ENCODE results near the gene GRIP2. TPM values are rescaled to one million over a fixed set of nuclear protein-coding genes. Genes with fewer than 3 reads are reported as not detected.

GRIP2 gene
- total and polyA plus RNA-seq, 9 of the 15 experiments (the other 6 are each of a cell fraction or from before 2014, with no cell fraction given): 0.01 TPM; not detected in 7

GRCh38 chr3:14531856-14532395 lies 8.2 kb downstream of the GRIP2 start:
- ATAC-seq (no peak), DNase-seq (ENCODE audit: extremely low read depth in 1 of 4, low spot score in 3 of 4) (no peak), FAIRE-seq (no peak)
- Histone ChIP-seq H3K9me3 (replicated peaks; ENCODE audit: control insufficient read depth, insufficient read depth, low read depth, low read length) (no peaks in the 10 kb centered on the region), H4K20me1 (replicated peaks; ENCODE audit: control insufficient read depth, insufficient read depth, low read length) (no peaks in the 10 kb centered on the region), H3K9me1 (ENCODE audit: control insufficient read depth, insufficient read depth, low read length) (no peaks in the 10 kb centered on the region), H3K4me3 (no peak overlapping the region), H3K4me1 (replicated peaks in 1 of 2; ENCODE audit: control insufficient read depth in 2 of 2, insufficient read depth in 2 of 2, low read length in 2 of 2) (peaks cover 11 to 16% of the 10 kb centered on the region in 2 experiments), H3K4me2 (ENCODE audit: insufficient read depth, low read length) (no peak overlapping the region), H2AFZ (ENCODE audit: low read depth, low read length) (peak overlapping the region; percentile 75; the same call in 1 of the 2 replicates), H3K36me3 (ENCODE audit: control insufficient read depth, insufficient read depth, low read length) (no peaks in the 10 kb centered on the region), H3K79me2 (ENCODE audit: control insufficient read depth, insufficient read depth, low read length) (no peaks in the 10 kb centered on the region), H3K27ac (ENCODE audit: extremely low read depth, low read depth, low read length) (no peak overlapping the region), H3K27me3 (ENCODE audit: control insufficient read depth in 2 of 2, insufficient read depth in 2 of 2, low read length in 2 of 2) (peaks cover 7 to 11% of the 10 kb centered on the region in 2 experiments; a peak in 2 of 5 replicates), H3K9ac (ENCODE audit: insufficient read depth in 1 of 2, low read depth in 2 of 2, low read length in 2 of 2) (no peak overlapping the region)
- CTCF ChIA-PET (ENCODE audit: low intra/inter-chr PET ratio): no interaction called here
- in situ Hi-C loops (cut with MboI): no loop called here
- BruUV-seq (replicated peaks): no TSS peak
- POLR2A ChIA-PET: no interaction called here
- intact Hi-C loops (cut with micrococcal nuclease): no loop called here
- TF ChIP-seq CBFB (CRISPR knock-in tag; IDR thresholded peaks at IDR 0.05): 0 out of 2 replicates have a peak, but pooled peaks have one; percentile 20
- TF ChIP-seq TCF7 (IDR thresholded peaks at IDR 0.05; ENCODE audit: borderline replicate concordance): no peak
- TF ChIP-seq ZNF699 (CRISPR knock-in tag; IDR thresholded peaks at IDR 0.05; ENCODE audit: insufficient replicate concordance): no peak
- no peak for TF ChIP-seq CC2D1A (IDR thresholded peaks at IDR 0.05)
- 65% methylated on average over 17 of the region's 17 CpGs for WGBS (ENCODE audit: insufficient coverage, low coverage, missing lambda C conversion rate)

- H3K27me3 ChIP-seq (ENCODE audit: control insufficient read depth in 2 of 2, insufficient read depth in 2 of 2, low read length in 2 of 2): peaks cover 35 to 50% of the 10 kb centered on the region in 2 experiments; a peak in 4 of 5 replicates
- H3K79me2 ChIP-seq (ENCODE audit: control insufficient read depth, insufficient read depth, low read length): no peaks in the 10 kb centered on the region
- BruUV-seq (replicated peaks): no TSS peak
- ATAC-seq: no peak
- in situ Hi-C loops (cut with MboI): no loop called here
- H3K27ac ChIP-seq (ENCODE audit: extremely low read depth, low read depth, low read length): no peak overlapping the region
- H3K9ac ChIP-seq (ENCODE audit: insufficient read depth in 1 of 2, low read depth in 2 of 2, low read length in 2 of 2): no peak overlapping the region
- 0% methylated on average over 3 of the region's 3 CpGs for WGBS (ENCODE audit: insufficient coverage, low coverage, missing lambda C conversion rate)
- H3K9me3 ChIP-seq (replicated peaks; ENCODE audit: control insufficient read depth, insufficient read depth, low read depth, low read length): no peaks in the 10 kb centered on the region
- no peaks in the 10 kb centered on the region; the same call in 1 of the 2 replicates for H4K20me1 ChIP-seq (replicated peaks; ENCODE audit: control insufficient read depth, insufficient read depth, low read length)
- no peak overlapping the region for H3K4me2 ChIP-seq (ENCODE audit: insufficient read depth, low read length)
- H3K36me3 ChIP-seq (ENCODE audit: control insufficient read depth, insufficient read depth, low read length): no peaks in the 10 kb centered on the region
- no peaks in the 10 kb centered on the region for H3K9me1 ChIP-seq (ENCODE audit: control insufficient read depth, insufficient read depth, low read length)
- CTCF ChIA-PET (ENCODE audit: low intra/inter-chr PET ratio): no interaction called here
- H3K4me3 ChIP-seq: no peak overlapping the region
- no peak for FAIRE-seq
- peaks cover 9 to 17% of the 10 kb centered on the region in 2 experiments for H3K4me1 ChIP-seq (replicated peaks in 1 of 2; ENCODE audit: control insufficient read depth in 2 of 2, insufficient read depth in 2 of 2, low read length in 2 of 2)
- POLR2A ChIA-PET: no interaction called here
- intact Hi-C loops (cut with micrococcal nuclease): no loop called here
- no peak overlapping the region for H2AFZ ChIP-seq (ENCODE audit: low read depth, low read length)
- DNase-seq (ENCODE audit: extremely low read depth in 1 of 4, low spot score in 3 of 4): no peak
- TF ChIP-seq TCF7 (IDR thresholded peaks at IDR 0.05; ENCODE audit: borderline replicate concordance) (no peak), ZFP36 (IDR thresholded peaks at IDR 0.05; ENCODE audit: low read depth, low read length, partially characterized antibody) (no peak), HDAC2 (IDR thresholded peaks at IDR 0.05) (no peak), ZBED1 (IDR thresholded peaks at IDR 0.05) (no peak), RBBP5 (IDR thresholded peaks at IDR 0.05; ENCODE audit: borderline replicate concordance, insufficient read depth, low read length, poor library complexity, severe bottlenecking) (no peak), SMARCB1 (IDR thresholded peaks at IDR 0.05; ENCODE audit: insufficient read length, low read depth) (no peak), BMI1 (IDR thresholded peaks at IDR 0.05; ENCODE audit: low read length) (no peak), GATAD2B (IDR thresholded peaks at IDR 0.05; ENCODE audit: borderline replicate concordance) (no peak), U2AF2 (optimal IDR thresholded peaks at IDR 0.05; ENCODE audit: low read depth, low read length) (no peak)
These were observed 12.1 kb downstream of the GRIP2 start for GRCh38 chr3:14528081-14528480.

All from K562 (cell line).